Activated CD8-positive, alpha-beta memory T cell treated with anti-CD3 and anti-CD28 coated beads, Interleukin-2, amount 10 ng/mL, durations not matched to agents 7 days and 5 days (primary cell): ENCODE results near the gene ANKRD22. TPM values are rescaled to one million over a fixed set of nuclear protein-coding genes. Genes with fewer than 3 reads are reported as not detected.

Source experiments
- ATAC-seq: fragments of 150-1000 bp; cut with Tn5 transposase; one replicate; pipeline ENCODE4 v1.10.0; 2021; ENCODE audit warnings: moderate library complexity
- CTCF ChIA-PET: fragments of 350-600 bp; sonication (Branson Sonifier 250); formaldehyde crosslinking; loops from one replicate; lab custom pipeline; 2021; ENCODE audit warnings: antibody characterized with exemption; lab: Charles Lee
- DNase-seq: peaks from one replicate; pipeline ENCODE4 v3.0.0-alpha.2; 2020
- H3K27ac Mint-ChIP-seq: one replicate; pipeline ENCODE4 v1.8.0; 2021; ENCODE audit warnings: mild to moderate bottlenecking, mixed read lengths
- H3K27me3 Mint-ChIP-seq: one replicate; pipeline ENCODE4 v1.8.0; 2021; ENCODE audit warnings: mixed read lengths
- H3K36me3 Mint-ChIP-seq: one replicate; pipeline ENCODE4 v1.8.0; 2021; ENCODE audit warnings: mild to moderate bottlenecking, mixed read lengths
- H3K4me1 Mint-ChIP-seq: one replicate; pipeline ENCODE4 v1.8.0; 2021; ENCODE audit warnings: mixed read lengths
- H3K4me3 Mint-ChIP-seq: one replicate; pipeline ENCODE4 v1.8.0; 2021; ENCODE audit warnings: mild to moderate bottlenecking, moderate library complexity, mixed read lengths
- H3K9me3 Mint-ChIP-seq: one replicate; pipeline ENCODE4 v1.8.0; 2022; ENCODE audit warnings: low read depth, mixed read lengths
- total RNA-seq, 2 experiments: library from RNA; stranded (reverse); gene quantifications; one replicate each; pipeline ENCODE4 v1.2.3, GENCODE V29; 2021

ANKRD22 gene
- total RNA-seq, 2 experiments from 2014 or later, result 0.37 TPM; not detected in 1

DNA sequence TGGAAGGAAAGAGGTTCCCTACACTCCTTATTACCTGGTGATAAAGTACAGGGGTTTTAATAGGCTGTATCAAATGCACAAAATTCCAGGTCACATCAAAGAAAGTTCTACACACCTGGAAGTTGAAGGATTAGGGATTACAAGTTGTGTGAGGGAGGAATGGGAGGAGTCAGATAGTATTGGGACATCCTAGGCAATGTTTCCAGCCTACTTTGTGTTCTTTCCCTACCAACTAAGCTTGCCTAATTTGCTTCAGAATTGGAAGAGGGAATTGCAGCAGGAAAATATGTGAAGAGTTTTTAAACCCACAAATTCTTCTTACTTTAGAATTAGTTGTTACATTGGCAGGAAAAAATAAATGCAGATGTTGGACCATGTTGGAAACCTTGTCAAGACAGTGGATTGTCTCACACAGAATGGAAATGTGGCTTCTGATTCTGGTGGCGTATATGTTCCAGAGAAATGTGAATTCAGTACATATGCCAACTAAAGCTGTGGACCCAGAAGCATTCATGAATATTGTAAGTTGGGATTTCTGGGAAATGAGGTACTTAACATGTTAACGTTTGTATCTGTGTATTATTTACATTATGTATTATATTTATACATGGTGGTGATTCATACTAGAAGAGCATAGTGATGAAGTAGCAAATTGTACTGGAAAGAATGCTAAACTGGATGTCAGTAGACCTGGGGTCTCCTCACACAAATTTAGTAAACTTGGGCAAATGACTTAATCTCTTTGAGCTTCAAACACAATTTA, 48.9 kb downstream of the ANKRD22 start, which contains the start of gene LIPM:
TSS of gene LIPM (plus strand) at position 208 of the 763 bp plus-strand sequence. CDS start at position 375, 167 bp downstream.
- Mint-ChIP-seq H3K27ac (no peak within 1 kb of the TSS), H3K9me3 (no peaks in the 10 kb centered on the region), H3K4me3 (no peak within 1 kb of the TSS), H3K36me3 (no peaks in the 10 kb centered on the region), H3K27me3 (peaks cover 10% of the 10 kb centered on the region), H3K4me1 (peaks cover 12% of the 10 kb centered on the region)
- CTCF ChIA-PET, result interaction anchor here (1.2 kb wide), 1 partner anchor 33 kb away, joined by 4 read pairs; no protein-coding TSS in a partner anchor
- no peak for ATAC-seq
- no peak for DNase-seq

DNA sequence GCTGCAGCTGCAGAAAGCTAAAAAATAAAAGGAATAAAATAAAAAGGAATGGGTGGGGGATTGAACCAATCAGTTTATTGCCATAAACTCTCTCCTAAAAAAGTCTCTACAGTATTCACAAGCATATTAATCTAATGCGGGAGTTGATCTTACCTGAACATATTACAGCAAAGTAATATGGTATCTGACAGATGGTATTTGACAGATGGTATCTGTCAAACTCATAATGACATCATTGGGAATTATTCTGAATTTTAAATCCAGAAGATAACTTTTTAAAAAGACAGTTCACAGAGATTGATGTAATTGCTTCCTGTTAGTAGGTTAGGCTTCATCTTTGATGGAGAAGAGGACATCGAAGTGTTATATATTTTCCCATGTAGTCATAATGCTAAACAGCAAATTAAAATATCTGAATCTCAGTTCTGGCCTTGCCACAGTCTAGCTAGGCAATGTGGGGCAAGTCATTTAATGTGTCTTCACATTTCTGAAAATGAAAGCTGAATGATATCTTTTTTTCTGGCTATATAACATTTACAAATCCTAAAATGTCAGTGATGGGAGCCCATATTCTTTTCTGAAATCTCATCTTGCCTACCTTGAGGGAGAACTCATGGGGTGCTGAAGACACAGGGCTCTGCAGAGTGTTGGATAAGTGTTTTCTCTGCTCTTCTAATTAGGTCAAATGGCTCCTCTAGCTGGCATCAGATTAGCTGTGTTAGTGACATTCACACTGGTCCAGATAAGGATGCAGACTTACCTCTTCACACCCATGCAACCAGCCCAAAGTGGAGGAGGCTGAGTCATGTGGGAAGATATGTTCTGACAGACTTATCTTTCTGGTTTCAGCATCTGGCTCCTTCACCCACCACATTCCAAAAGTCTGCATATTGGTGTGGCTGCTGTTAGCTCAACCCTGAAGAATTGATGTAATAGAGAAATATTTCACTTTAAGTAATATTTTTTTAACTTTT, 51.2 kb downstream of the ANKRD22 start:
- DNase-seq (peak; percentile 47), ATAC-seq (peak; percentile 65)
- CTCF ChIA-PET, result interaction anchor here (0.6 to 1.5 kb wide), 2 partner anchors 10 to 120 kb away, joined by 3 read pairs; no protein-coding TSS in a partner anchor
- H3K9me3 Mint-ChIP-seq, result no peaks in the 10 kb centered on the region
- H3K4me3 Mint-ChIP-seq, result no peak overlapping the region
- no peak overlapping the region for H3K27ac Mint-ChIP-seq
- peaks cover 9% of the 10 kb centered on the region for H3K4me1 Mint-ChIP-seq
- no peaks in the 10 kb centered on the region for H3K36me3 Mint-ChIP-seq
- peaks cover 16% of the 10 kb centered on the region for H3K27me3 Mint-ChIP-seq

DNA sequence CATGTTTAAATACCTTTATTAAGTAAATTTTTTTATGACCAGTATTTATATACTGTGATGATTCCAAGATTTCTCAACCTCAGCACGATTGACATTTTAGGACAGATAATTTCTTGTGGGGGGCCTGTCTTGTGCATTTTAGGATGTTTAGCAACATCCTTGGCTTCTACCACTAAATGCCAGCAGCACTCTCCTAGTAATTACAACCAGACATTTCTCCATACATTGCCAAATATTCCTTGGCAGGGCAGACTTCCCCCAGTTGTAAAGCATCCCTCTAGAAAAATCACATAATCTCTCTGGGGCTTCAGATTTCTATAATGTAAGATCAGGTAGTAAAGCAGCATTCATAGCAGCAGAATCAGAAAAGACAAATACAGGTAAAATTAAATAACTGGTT, 56.9 kb downstream of the ANKRD22 start:
- no peak for DNase-seq
- no peak overlapping the region for H3K4me3 Mint-ChIP-seq
- peaks cover 13% of the 10 kb centered on the region for H3K27me3 Mint-ChIP-seq
- no peak overlapping the region for H3K27ac Mint-ChIP-seq
- no peaks in the 10 kb centered on the region for H3K9me3 Mint-ChIP-seq
- peaks cover 24% of the 10 kb centered on the region for H3K4me1 Mint-ChIP-seq
- H3K36me3 Mint-ChIP-seq, result no peaks in the 10 kb centered on the region
- CTCF ChIA-PET, result interaction anchor here (1.1 kb wide), 1 partner anchor 40 kb away, joined by 3 read pairs; no protein-coding TSS in a partner anchor
- ATAC-seq, result no peak

GRCh38 chr10:88793712-88794299, 57.8 kb downstream of the ANKRD22 start:
- H3K27me3 Mint-ChIP-seq, result peaks cover 13% of the 10 kb centered on the region
- peaks cover 24% of the 10 kb centered on the region for H3K4me1 Mint-ChIP-seq
- CTCF ChIA-PET, result interaction anchor here (0.9 to 1.1 kb wide), 2 partner anchors 41 to 66 kb away, joined by 3 read pairs; no protein-coding TSS in a partner anchor
- no peak overlapping the region for H3K4me3 Mint-ChIP-seq
- ATAC-seq (peak; percentile 86), DNase-seq (no peak)
- H3K27ac Mint-ChIP-seq, result no peak overlapping the region
- no peaks in the 10 kb centered on the region for H3K9me3 Mint-ChIP-seq
- H3K36me3 Mint-ChIP-seq, result no peaks in the 10 kb centered on the region

DNA sequence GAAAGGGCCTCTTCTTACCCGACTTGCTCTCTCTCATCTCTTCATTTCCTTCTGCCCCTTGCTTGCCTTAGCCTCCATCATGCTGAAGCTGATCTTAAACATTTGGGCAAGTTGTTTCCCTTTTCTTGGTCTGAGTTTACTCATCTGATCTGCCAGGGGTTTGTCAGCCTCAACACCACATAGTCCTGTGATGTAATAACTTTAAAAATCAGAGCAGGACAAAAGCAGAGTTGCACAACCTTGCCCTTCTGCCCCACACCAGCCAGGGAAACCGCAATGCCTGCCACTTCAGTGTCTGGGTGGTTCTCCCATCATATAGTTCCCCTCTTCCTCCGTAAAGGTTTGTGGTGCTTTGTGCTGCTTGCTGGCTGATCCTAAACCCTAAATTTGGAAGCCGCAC, 59.0 kb downstream of the ANKRD22 start:
- CTCF ChIA-PET, result no interaction called here
- no peaks in the 10 kb centered on the region for H3K36me3 Mint-ChIP-seq
- DNase-seq, result no peak
- no peak overlapping the region for H3K27ac Mint-ChIP-seq
- H3K4me3 Mint-ChIP-seq, result no peak overlapping the region
- ATAC-seq, result no peak
- no peaks in the 10 kb centered on the region for H3K9me3 Mint-ChIP-seq
- peaks cover 24% of the 10 kb centered on the region for H3K4me1 Mint-ChIP-seq
- H3K27me3 Mint-ChIP-seq, result peaks cover 9% of the 10 kb centered on the region

- peaks cover 7% of the 10 kb centered on the region for H3K27me3 Mint-ChIP-seq
- no peak overlapping the region for H3K4me3 Mint-ChIP-seq
- H3K9me3 Mint-ChIP-seq, result no peaks in the 10 kb centered on the region
- peaks cover 24% of the 10 kb centered on the region for H3K4me1 Mint-ChIP-seq
- CTCF ChIA-PET, result no interaction called here
- no peaks in the 10 kb centered on the region for H3K36me3 Mint-ChIP-seq
- no peak overlapping the region for H3K27ac Mint-ChIP-seq
- ATAC-seq (no peak), DNase-seq (no peak)
Observed at GRCh38 chr10:88791924-88792323, 59.7 kb downstream of the ANKRD22 start.

GRCh38 chr10:88788924-88789323, 62.7 kb downstream of the ANKRD22 start:
- Mint-ChIP-seq H3K27me3 (peaks cover 2% of the 10 kb centered on the region), H3K9me3 (no peaks in the 10 kb centered on the region), H3K4me1 (peaks cover 16% of the 10 kb centered on the region), H3K27ac (no peak overlapping the region), H3K36me3 (no peaks in the 10 kb centered on the region), H3K4me3 (no peak overlapping the region)
- no peak for ATAC-seq
- CTCF ChIA-PET, result no interaction called here
- DNase-seq, result no peak

- peaks cover 9% of the 10 kb centered on the region for H3K4me1 Mint-ChIP-seq
- H3K4me3 Mint-ChIP-seq, result no peak overlapping the region
- H3K9me3 Mint-ChIP-seq, result no peaks in the 10 kb centered on the region
- H3K27me3 Mint-ChIP-seq, result peaks cover 7% of the 10 kb centered on the region
- no peak overlapping the region for H3K27ac Mint-ChIP-seq
- CTCF ChIA-PET, result no interaction called here
- no peak for ATAC-seq
- H3K36me3 Mint-ChIP-seq, result no peaks in the 10 kb centered on the region
- DNase-seq, result no peak
Observed at GRCh38 chr10:88787463-88787862, 64.2 kb downstream of the ANKRD22 start.

DNA sequence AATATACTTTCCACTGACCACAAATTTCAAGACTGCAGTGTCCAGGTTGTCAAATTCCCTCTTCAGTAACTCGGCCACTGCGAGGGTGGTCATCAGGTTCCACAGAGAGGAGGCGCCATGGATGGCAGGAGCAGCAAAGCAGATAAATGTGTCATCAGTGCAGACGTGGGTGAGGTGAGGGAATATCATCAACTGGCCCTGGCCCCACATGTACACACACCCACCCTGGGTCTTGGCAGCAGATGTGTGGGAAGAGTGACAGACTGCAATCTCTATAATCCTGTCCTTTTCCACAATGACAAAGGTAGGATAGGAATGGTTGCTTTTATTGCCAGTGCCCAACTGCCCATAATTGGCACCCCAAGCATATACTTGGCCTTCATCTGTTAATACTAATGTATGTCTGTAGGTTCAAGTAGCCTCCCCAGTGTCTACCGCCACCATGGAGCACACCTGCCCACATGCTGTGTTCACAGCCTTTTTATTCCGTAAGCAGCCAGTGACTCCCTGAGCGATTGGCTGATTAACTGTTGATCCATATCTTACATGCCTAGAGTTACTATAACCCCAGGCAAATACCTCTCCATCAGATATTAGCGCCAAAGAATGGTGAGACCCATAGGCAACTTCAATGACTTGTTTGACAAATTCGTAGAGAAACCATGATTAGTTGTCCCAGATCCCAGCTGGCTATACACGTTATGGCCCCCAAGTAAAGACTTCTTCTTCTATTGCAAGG, 65.4 kb downstream of the ANKRD22 start:
- ATAC-seq (no peak), DNase-seq (no peak)
- Mint-ChIP-seq H3K27ac (no peak overlapping the region), H3K4me1 (peaks cover 4% of the 10 kb centered on the region), H3K36me3 (no peaks in the 10 kb centered on the region), H3K4me3 (no peak overlapping the region), H3K27me3 (peaks cover 7% of the 10 kb centered on the region), H3K9me3 (no peaks in the 10 kb centered on the region)
- CTCF ChIA-PET, result no interaction called here

GRCh38 chr10:88783724-88784123, 67.9 kb downstream of the ANKRD22 start:
- Mint-ChIP-seq H3K27me3 (peaks cover 22% of the 10 kb centered on the region), H3K4me1 (peaks cover 4% of the 10 kb centered on the region), H3K9me3 (no peaks in the 10 kb centered on the region), H3K36me3 (no peaks in the 10 kb centered on the region), H3K27ac (no peak overlapping the region), H3K4me3 (no peak overlapping the region)
- no peak for ATAC-seq
- CTCF ChIA-PET, result no interaction called here
- no peak for DNase-seq

- Mint-ChIP-seq H3K9me3 (no peaks in the 10 kb centered on the region), H3K27ac (no peak overlapping the region), H3K27me3 (peaks cover 20% of the 10 kb centered on the region), H3K4me3 (no peak overlapping the region), H3K4me1 (peaks cover 4% of the 10 kb centered on the region), H3K36me3 (no peaks in the 10 kb centered on the region)
- CTCF ChIA-PET, result no interaction called here
- no peak for DNase-seq
- no peak for ATAC-seq
Observed at GRCh38 chr10:88782222-88782621, 69.4 kb downstream of the ANKRD22 start.

DNA sequence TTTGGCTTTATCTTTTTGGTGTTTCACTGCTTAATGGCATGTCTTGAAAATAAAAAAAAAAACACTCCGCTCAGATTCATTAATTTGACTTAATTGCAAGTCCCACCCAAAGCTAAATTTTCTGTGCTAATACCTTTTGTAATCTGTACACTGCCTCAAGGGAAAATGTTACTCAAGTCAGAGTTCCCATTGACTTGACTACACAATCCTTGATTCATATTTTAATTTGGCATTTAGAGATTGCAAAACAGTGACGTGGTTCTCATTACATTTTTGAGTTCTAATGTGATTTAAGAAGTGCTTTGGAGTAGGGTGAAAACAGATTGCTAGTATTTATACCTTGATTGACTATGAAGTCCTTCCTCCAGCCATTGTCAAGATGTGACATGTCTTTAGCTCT, 70.4 kb downstream of the ANKRD22 start:
- peaks cover 25% of the 10 kb centered on the region for H3K27me3 Mint-ChIP-seq
- H3K9me3 Mint-ChIP-seq, result no peaks in the 10 kb centered on the region
- no peak for ATAC-seq
- no peak for DNase-seq
- no peaks in the 10 kb centered on the region for H3K36me3 Mint-ChIP-seq
- CTCF ChIA-PET, result interaction anchor here (1.5 kb wide), 1 partner anchor 55 kb away, joined by 3 read pairs; no protein-coding TSS in a partner anchor
- H3K4me1 Mint-ChIP-seq, result peaks cover 4% of the 10 kb centered on the region
- H3K4me3 Mint-ChIP-seq, result no peak overlapping the region
- H3K27ac Mint-ChIP-seq, result no peak overlapping the region
